ENCODE measurements around the gene CRIM1.

The CRIM1 gene

DNA sequence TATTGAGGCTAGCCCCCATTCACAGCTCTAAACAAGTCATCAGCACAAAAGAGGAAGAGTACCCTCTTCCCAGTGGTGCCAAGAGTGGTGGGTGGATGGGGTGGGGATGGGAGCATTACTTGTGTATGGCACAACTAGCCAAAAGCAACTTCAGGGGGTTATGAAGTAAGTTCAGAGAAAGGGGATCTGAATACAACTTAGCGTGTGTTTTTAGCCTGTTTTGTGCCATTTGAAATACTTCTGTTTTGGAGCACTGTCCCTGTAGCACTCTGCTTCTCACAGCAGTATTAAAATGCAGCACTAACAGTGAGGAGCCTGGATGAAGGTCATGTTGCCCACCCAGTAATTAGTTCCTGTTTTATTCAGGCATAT is 113.5 kb downstream of the CRIM1 start:
- no peak for TF ChIP-seq CTCF (IDR thresholded peaks at IDR 0.05; ENCODE audit: borderline replicate concordance, insufficient read depth, low read depth, low read length)
- no peak overlapping the region for H3K4me3 ChIP-seq (ENCODE audit: low read depth, low read length)

GRCh38 chr2:36469710-36470109 is 114.1 kb downstream of the CRIM1 start:
- H3K4me3 ChIP-seq (ENCODE audit: low read depth, low read length), result no peak overlapping the region
- TF ChIP-seq CTCF (IDR thresholded peaks at IDR 0.05; ENCODE audit: borderline replicate concordance, insufficient read depth, low read depth, low read length), result no peak

- no peak overlapping the region for H3K4me3 ChIP-seq (ENCODE audit: low read depth, low read length)
- TF ChIP-seq CTCF (IDR thresholded peaks at IDR 0.05; ENCODE audit: borderline replicate concordance, insufficient read depth, low read depth, low read length), result no peak
Measured at GRCh38 chr2:36473230-36473629, 117.7 kb downstream of the CRIM1 start.

DNA sequence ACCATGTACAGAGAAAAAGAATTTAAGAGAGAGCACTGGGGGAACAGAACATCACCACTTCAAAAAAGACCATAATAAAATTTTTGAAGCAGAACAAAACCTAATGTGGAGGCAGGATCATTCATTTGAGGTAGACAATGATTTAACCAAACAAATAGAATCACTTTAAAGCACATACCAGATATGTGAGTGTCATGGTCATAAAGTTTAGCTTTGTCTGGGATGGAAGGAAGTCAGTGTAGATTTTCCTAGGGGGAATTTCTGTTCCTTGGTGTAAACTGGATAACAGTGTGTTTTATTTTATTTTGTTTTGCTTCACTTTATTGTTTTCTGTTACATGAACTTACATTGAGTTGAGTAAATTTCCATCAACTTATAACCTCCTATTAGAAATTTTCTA is 120.8 kb downstream of the CRIM1 start:
- H3K4me3 ChIP-seq (ENCODE audit: low read depth, low read length), result no peak overlapping the region
- no peak for TF ChIP-seq CTCF (IDR thresholded peaks at IDR 0.05; ENCODE audit: borderline replicate concordance, insufficient read depth, low read depth, low read length)

DNA sequence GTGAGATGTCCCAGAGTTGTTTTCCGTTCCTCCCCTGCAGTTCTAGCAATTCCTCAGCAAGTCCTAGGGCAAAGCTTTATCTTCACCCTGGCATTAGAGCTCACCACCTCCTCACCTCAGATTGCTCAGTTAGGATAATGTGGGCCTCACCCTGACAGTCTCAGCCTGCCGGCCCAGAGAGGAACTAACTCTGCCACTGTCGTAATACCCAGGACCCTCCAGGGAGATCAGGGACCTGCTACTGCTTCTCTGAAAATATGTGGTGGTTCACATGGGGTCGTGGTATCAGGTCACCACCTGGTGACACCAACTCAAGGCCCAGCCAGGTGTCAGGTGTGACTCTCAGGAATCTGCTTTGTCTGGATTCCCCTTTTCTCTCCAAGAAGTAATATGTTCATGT is 121.7 kb downstream of the CRIM1 start:
- no peak for TF ChIP-seq CTCF (IDR thresholded peaks at IDR 0.05; ENCODE audit: borderline replicate concordance, insufficient read depth, low read depth, low read length)
- H3K4me3 ChIP-seq (ENCODE audit: low read depth, low read length), result no peak overlapping the region

- no peak overlapping the region for H3K4me3 ChIP-seq (ENCODE audit: low read depth, low read length)
- no peak for TF ChIP-seq CTCF (IDR thresholded peaks at IDR 0.05; ENCODE audit: borderline replicate concordance, insufficient read depth, low read depth, low read length)
Measured at GRCh38 chr2:36477746-36478145, 122.2 kb downstream of the CRIM1 start.

GRCh38 chr2:36478332-36478738 is 122.8 kb downstream of the CRIM1 start:
- no peak overlapping the region for H3K4me3 ChIP-seq (ENCODE audit: low read depth, low read length)
- no peak for TF ChIP-seq CTCF (IDR thresholded peaks at IDR 0.05; ENCODE audit: borderline replicate concordance, insufficient read depth, low read depth, low read length)

Measured in GM12875 (cell line).